Naive B cell (primary cell): Measurements from ENCODE around the gene CAPN15. TPM values are rescaled to one million over a fixed set of nuclear protein-coding genes. Genes with fewer than 3 reads are reported as not detected.

Source experiments
- ATAC-seq, 2 donors: fragments of 150-1000 bp; cut with Tn5 transposase; 2 replicates each; pipeline ENCODE4 v1.10.0; 2021; ENCODE audit warnings: low read depth in 2 of 2, mild to moderate bottlenecking in 2 of 2, moderate library complexity in 2 of 2
- DNase-seq: peaks from one replicate; pipeline ENCODE4 v3.0.0; 2022
- H3K27ac Mint-ChIP-seq, 6 donors: one replicate each; pipeline ENCODE4 v1.8.0; 2020 to 2022; ENCODE audit warnings: mild to moderate bottlenecking in 6 of 6, mixed read lengths in 6 of 6, moderate library complexity in 5 of 6, inconsistent platforms in 2 of 6
- H3K27me3 Mint-ChIP-seq, 3 donors: one replicate each; pipeline ENCODE4 v1.8.0; 2021 to 2022; ENCODE audit warnings: mixed read lengths in 3 of 3, mild to moderate bottlenecking in 1 of 3
- H3K36me3 Mint-ChIP-seq, 2 donors: one replicate each; pipeline ENCODE4 v1.8.0; 2020 to 2022; ENCODE audit warnings: mixed read lengths in 2 of 2, inconsistent platforms in 1 of 2, mild to moderate bottlenecking in 1 of 2
- H3K4me1 Mint-ChIP-seq, 3 donors: one replicate each; pipeline ENCODE4 v1.8.0; 2020 to 2022; ENCODE audit warnings: mixed read lengths in 3 of 3, inconsistent platforms in 1 of 3, mild to moderate bottlenecking in 1 of 3, moderate library complexity in 1 of 3
- H3K4me3 Mint-ChIP-seq, 8 donors: one replicate each; pipeline ENCODE4 v1.8.0; 2020 to 2022; ENCODE audit warnings: mild to moderate bottlenecking in 8 of 8, mixed read lengths in 8 of 8, moderate library complexity in 8 of 8, inconsistent platforms in 2 of 8
- H3K9me3 Mint-ChIP-seq, 7 donors: one replicate each; pipeline ENCODE4 v1.8.0; 2020 to 2022; ENCODE audit warnings: mixed read lengths in 7 of 7, mild to moderate bottlenecking in 5 of 7, inconsistent platforms in 2 of 7, moderate library complexity in 1 of 7
- polyA plus RNA-seq, 6 donors: library from polyadenylated mRNA; unstranded; fragments of 300-500 nt; fragmentation: Illumina TruSeq; gene quantifications; one replicate each; pipeline ENCODE4 v1.2.3, GENCODE V29; 2021; ENCODE audit warnings: low read depth in 6 of 6

CAPN15 gene
- polyA plus RNA-seq, 6 donors from 2014 or later, result 4.3 to 11.0 (median 5.0) TPM

GRCh38 chr16:603933-604332, 76.4 kb downstream of the CAPN15 start:
- H3K9me3 Mint-ChIP-seq, result peaks cover 0 to 5% (median 0%) of the 10 kb centered on the region in 7 donors
- ATAC-seq, result no peak
- H3K4me3 Mint-ChIP-seq, result no peak overlapping the region
- no peaks in the 10 kb centered on the region for H3K36me3 Mint-ChIP-seq
- DNase-seq, result no peak
- peaks cover 6 to 19% (median 13%) of the 10 kb centered on the region in 3 donors for H3K4me1 Mint-ChIP-seq
- H3K27ac Mint-ChIP-seq, result peak overlapping the region in 1 of 6 donors; percentile 69
- no peaks in the 10 kb centered on the region for H3K27me3 Mint-ChIP-seq

Other genes with a start within 250 kb of the CAPN15 start
- gene ARHGDIG, start 247.1 kb upstream of the CAPN15 start, polyA plus RNA-seq, result not detected
- not detected for gene PDIA2, start 244.5 kb upstream of the CAPN15 start, polyA plus RNA-seq
- gene AXIN1, start 175.0 kb upstream of the CAPN15 start, polyA plus RNA-seq, result 1 to 10 TPM in 5 of 6 donors, under 1 TPM in 1; 0.93 to 2.7 (median 1.9) TPM
- gene MRPL28, start 157.2 kb upstream of the CAPN15 start, polyA plus RNA-seq, result 10 to 100 TPM; 60.1 to 76.8 (median 65.7) TPM
- gene PGAP6, start 145.7 kb upstream of the CAPN15 start, polyA plus RNA-seq, result 10 to 100 TPM in 5 of 6 donors, 1 to 10 TPM in 1; 7.1 to 24.3 (median 17.2) TPM
- 100 to 1,000 TPM in 1 of 6 donors, 10 to 100 TPM in 5; 56.9 to 104 (median 65.1) TPM for gene NME4, start 130.5 kb upstream of the CAPN15 start, polyA plus RNA-seq
- gene DECR2, start 125.8 kb upstream of the CAPN15 start, polyA plus RNA-seq, result 1 to 10 TPM; 3.8 to 9.4 (median 5.2) TPM
- 1 to 10 TPM; 1.0 to 4.8 (median 1.9) TPM for gene RAB11FIP3, start 102.1 kb upstream of the CAPN15 start, polyA plus RNA-seq
- gene PRR35, start 32.7 kb downstream of the CAPN15 start, polyA plus RNA-seq, result not detected
- 1 to 10 TPM in 4 of 6 donors, under 1 TPM in 2; 0.90 to 3.4 (median 1.9) TPM for gene NHLRC4, start 39.3 kb downstream of the CAPN15 start, polyA plus RNA-seq
- 10 to 100 TPM in 5 of 6 donors, 1 to 10 TPM in 1; 4.5 to 22.2 (median 12.7) TPM for gene PIGQ, start 42.3 kb downstream of the CAPN15 start, polyA plus RNA-seq
- 10 to 100 TPM in 2 of 6 donors, 1 to 10 TPM in 4; 6.8 to 14.5 (median 9.4) TPM for gene RAB40C, start 62.4 kb downstream of the CAPN15 start, polyA plus RNA-seq
- not detected for gene WFIKKN1, start 103.3 kb downstream of the CAPN15 start, polyA plus RNA-seq
- gene METTL26, start 108.6 kb downstream of the CAPN15 start, polyA plus RNA-seq, result 10 to 100 TPM; 66.3 to 87.6 (median 84.9) TPM
- 10 to 100 TPM; 20.8 to 46.6 (median 22.7) TPM for gene MCRIP2, start 114.1 kb downstream of the CAPN15 start, polyA plus RNA-seq
- 1 to 10 TPM in 2 of 6 donors, under 1 TPM in 3, not detected in 1; 0.75 to 2.3 (median 0.90) TPM for gene WDR90, start 121.7 kb downstream of the CAPN15 start, polyA plus RNA-seq
- gene RHOT2, start 140.4 kb downstream of the CAPN15 start, polyA plus RNA-seq, result 10 to 100 TPM; 22.1 to 49.1 (median 35.0) TPM
- gene RHBDL1, start 148.0 kb downstream of the CAPN15 start, polyA plus RNA-seq, result not detected
- gene STUB1, start 152.7 kb downstream of the CAPN15 start, polyA plus RNA-seq, result 100 to 1,000 TPM; 121 to 180 (median 128) TPM
- gene JMJD8, start 156.6 kb downstream of the CAPN15 start, polyA plus RNA-seq, result 10 to 100 TPM; 38.1 to 62.6 (median 40.0) TPM
- gene WDR24, start 162.7 kb downstream of the CAPN15 start, polyA plus RNA-seq, result 10 to 100 TPM in 4 of 6 donors, 1 to 10 TPM in 2; 4.6 to 16.2 (median 11.4) TPM
- 1 to 10 TPM in 1 of 6 donors, under 1 TPM in 4, not detected in 1; 0.23 to 7.9 (median 0.56) TPM for gene FBXL16, start 178.1 kb downstream of the CAPN15 start, polyA plus RNA-seq
- gene METRN, start 187.4 kb downstream of the CAPN15 start, polyA plus RNA-seq, result 10 to 100 TPM in 1 of 6 donors, 1 to 10 TPM in 4, not detected in 1; 4.0 to 10.2 (median 6.2) TPM
- 10 to 100 TPM; 21.5 to 62.0 (median 38.0) TPM for gene ANTKMT, start 193.4 kb downstream of the CAPN15 start, polyA plus RNA-seq
- under 1 TPM in 2 of 6 donors, not detected in 4; 0.41 to 0.95 TPM for gene CCDC78, start 198.7 kb downstream of the CAPN15 start, polyA plus RNA-seq
- gene HAGHL, start 199.4 kb downstream of the CAPN15 start, polyA plus RNA-seq, result 1 to 10 TPM; 1.5 to 8.5 (median 2.9) TPM
- gene CIAO3, start 213.3 kb downstream of the CAPN15 start, polyA plus RNA-seq, result 10 to 100 TPM; 14.1 to 29.6 (median 20.5) TPM
- not detected for gene MSLN, start 233.0 kb downstream of the CAPN15 start, polyA plus RNA-seq